HepG2 (cell line): ENCODE measurements around the gene HEPACAM. TPM values are rescaled to one million over a fixed set of nuclear protein-coding genes. Genes with fewer than 3 reads are reported as not detected.

Experiments
- CBFB ChIP-seq: sonication (generic); formaldehyde crosslinking; IDR thresholded peaks from 2 replicates; pipeline ENCODE4 v1.4.0; 2020; ENCODE audit warnings: missing genetic modification reagents
- FOXJ3 ChIP-seq: sonication (generic); formaldehyde crosslinking; IDR thresholded peaks from 2 replicates; pipeline ENCODE4 v1.4.0; 2020; ENCODE audit warnings: missing genetic modification reagents, mild to moderate bottlenecking, borderline replicate concordance
- FOXP1 ChIP-seq, 2 experiments: fragments of 450-650 bp in 1 of 2; IDR thresholded peaks; 2 replicates each; pipeline ENCODE4 v1.6.1; 2017 to 2018; ENCODE audit warnings: antibody characterized with exemption in 1 of 2
- HHEX ChIP-seq: IDR thresholded peaks from 2 replicates; pipeline ENCODE4 v1.6.1; 2016; ENCODE audit warnings: control low read depth
- HNF1A ChIP-seq, 2 experiments: sonication (generic) in 1 of 2; formaldehyde crosslinking in 1 of 2; IDR thresholded peaks; 2 replicates each; pipeline versions ENCODE4 v1.4.0 to v1.6.1; 2016 to 2020; ENCODE audit warnings: borderline replicate concordance in 1 of 2, low read depth in 1 of 2, mild to moderate bottlenecking in 1 of 2, missing genetic modification reagents in 1 of 2
- HNF4A ChIP-seq: sonication (generic); formaldehyde crosslinking; IDR thresholded peaks from 2 replicates; pipeline ENCODE4 v1.4.0; 2020; ENCODE audit warnings: missing genetic modification reagents
- KDM1A ChIP-seq: IDR thresholded peaks from 2 replicates; pipeline ENCODE4 v1.6.1; 2016; ENCODE audit warnings: missing compliant biosample characterization
- KLF9 ChIP-seq: IDR thresholded peaks from 2 replicates; pipeline ENCODE4 v1.6.1; 2016; ENCODE audit warnings: low read depth
- MIER3 ChIP-seq: IDR thresholded peaks from 2 replicates; pipeline ENCODE4 v1.6.1; 2016; ENCODE audit warnings: missing compliant biosample characterization, borderline replicate concordance
- MTF2 ChIP-seq: sonication (generic); formaldehyde crosslinking; IDR thresholded peaks from 2 replicates; pipeline ENCODE4 v1.5.0; 2020; ENCODE audit warnings: missing genetic modification reagents, borderline replicate concordance
- PRMT3 ChIP-seq: sonication (generic); formaldehyde crosslinking; IDR thresholded peaks from 2 replicates; pipeline ENCODE4 v1.8.1; 2022; ENCODE audit warnings: low read depth, mild to moderate bottlenecking, moderate library complexity, missing genetic modification reagents, borderline replicate concordance
- RNF2 ChIP-seq: fragments of 450-650 bp; conservative IDR thresholded peaks from 2 replicates; pipeline ENCODE4 v1.6.1; 2016; ENCODE audit warnings: low read depth
- ZBTB37 ChIP-seq: sonication (generic); formaldehyde crosslinking; IDR thresholded peaks from 2 replicates; pipeline ENCODE4 v1.4.0; 2020; ENCODE audit warnings: mild to moderate bottlenecking, missing genetic modification reagents
- ZNF414 ChIP-seq: sonication (generic); formaldehyde crosslinking; IDR thresholded peaks from 2 replicates; pipeline ENCODE4 v1.5.0; 2020; ENCODE audit warnings: missing genetic modification reagents
- ZNF446 ChIP-seq: sonication (generic); formaldehyde crosslinking; IDR thresholded peaks from 2 replicates; pipeline ENCODE4 v1.5.0; 2020; ENCODE audit warnings: mild to moderate bottlenecking, missing genetic modification reagents
- ZNF543 ChIP-seq: sonication (generic); formaldehyde crosslinking; IDR thresholded peaks from 2 replicates; pipeline ENCODE4 v1.4.0; 2020; ENCODE audit warnings: mild to moderate bottlenecking, missing genetic modification reagents
- ZSCAN21 ChIP-seq: sonication (generic); formaldehyde crosslinking; IDR thresholded peaks from 2 replicates; pipeline ENCODE4 v1.8.0; 2022; ENCODE audit warnings: mild to moderate bottlenecking, missing genetic modification reagents, moderate library complexity, borderline replicate concordance
- polyA plus RNA-seq, 8 experiments: library from polyadenylated mRNA; depleted of rRNA in 3 of 8; stranded (reverse) in 7 of 8; unstranded in 1 of 8; fragments of >200 nt; fragmentation: Illumina TruSeq in 4 of 8; extraction: Trizol in 4 of 8; gene quantifications; 2 replicates each; pipeline versions ENCODE4 v1.2.1 to v1.2.3, GENCODE V29; 2011 to 2016; ENCODE audit warnings: low read depth in 4 of 8, missing spikeins in 1 of 8, mixed read lengths in 1 of 8; ENCODE audit not compliant: insufficient read depth in 1 of 8
- total RNA-seq, 5 experiments: library from RNA; depleted of rRNA; stranded (reverse); fragments of >200 nt; fragmentation: Illumina TruSeq; extraction: Trizol; gene quantifications; 2 replicates each; pipeline ENCODE4 v1.2.3, GENCODE V29; 2016; ENCODE audit warnings: low read depth in 1 of 5

HEPACAM gene
- total and polyA plus RNA-seq, 2 of the 13 experiments (the other 11 are each of a cell fraction or from before 2014, with no cell fraction given): 66.9 to 121 TPM

- TF ChIP-seq ZNF414 (CRISPR knock-in tag): no peak
- TF ChIP-seq CBFB (CRISPR knock-in tag): no peak
- peak; percentile 37; the same call in 1 of the 2 replicates for TF ChIP-seq MIER3
- 0 out of 2 replicates have a peak, but pooled peaks have one; percentile 62 for TF ChIP-seq ZNF543
- no peak for TF ChIP-seq MTF2
- no peak for TF ChIP-seq RNF2
- TF ChIP-seq HHEX (CRISPR knock-in tag): no peak
- no peak for TF ChIP-seq FOXP1 (IDR thresholded peaks at IDR 0.05)
- peak; percentile 59 for TF ChIP-seq FOXP1 (CRISPR knock-in tag; IDR thresholded peaks at IDR 0.05)
- peak; percentile 73 for TF ChIP-seq HNF4A (CRISPR knock-in tag)
- no peak for TF ChIP-seq PRMT3 (CRISPR knock-in tag)
- TF ChIP-seq ZBTB37 (CRISPR knock-in tag): peak; percentile 89
- TF ChIP-seq KDM1A: no peak
- no peak for TF ChIP-seq ZNF446
- no peak for TF ChIP-seq KLF9 (CRISPR knock-in tag)
- TF ChIP-seq ZSCAN21: no peak
- peak; percentile 37; the same call in 1 of the 2 replicates for TF ChIP-seq FOXJ3 (CRISPR knock-in tag)
- no peak for TF ChIP-seq HNF1A (IDR thresholded peaks at IDR 0.05; ENCODE audit: low read depth)
- peak; percentile 34; the same call in 1 of the 2 replicates for TF ChIP-seq HNF1A (CRISPR knock-in tag; IDR thresholded peaks at IDR 0.05; ENCODE audit: borderline replicate concordance)
Measured at GRCh38 chr11:124882339-124883071, 53.3 kb downstream of the HEPACAM start (continued).
